LNCAP (cell line): ENCODE measurements around the gene MEGF6.

Experiments
- TF ChIP-seq, protein P1 (sequence below): fragments of 450-650 bp; IDR thresholded peaks from 2 replicates; pipeline ENCODE4 v1.5.1; 2017; ENCODE audit warnings: mild to moderate bottlenecking

Gene MEGF6, protein sequence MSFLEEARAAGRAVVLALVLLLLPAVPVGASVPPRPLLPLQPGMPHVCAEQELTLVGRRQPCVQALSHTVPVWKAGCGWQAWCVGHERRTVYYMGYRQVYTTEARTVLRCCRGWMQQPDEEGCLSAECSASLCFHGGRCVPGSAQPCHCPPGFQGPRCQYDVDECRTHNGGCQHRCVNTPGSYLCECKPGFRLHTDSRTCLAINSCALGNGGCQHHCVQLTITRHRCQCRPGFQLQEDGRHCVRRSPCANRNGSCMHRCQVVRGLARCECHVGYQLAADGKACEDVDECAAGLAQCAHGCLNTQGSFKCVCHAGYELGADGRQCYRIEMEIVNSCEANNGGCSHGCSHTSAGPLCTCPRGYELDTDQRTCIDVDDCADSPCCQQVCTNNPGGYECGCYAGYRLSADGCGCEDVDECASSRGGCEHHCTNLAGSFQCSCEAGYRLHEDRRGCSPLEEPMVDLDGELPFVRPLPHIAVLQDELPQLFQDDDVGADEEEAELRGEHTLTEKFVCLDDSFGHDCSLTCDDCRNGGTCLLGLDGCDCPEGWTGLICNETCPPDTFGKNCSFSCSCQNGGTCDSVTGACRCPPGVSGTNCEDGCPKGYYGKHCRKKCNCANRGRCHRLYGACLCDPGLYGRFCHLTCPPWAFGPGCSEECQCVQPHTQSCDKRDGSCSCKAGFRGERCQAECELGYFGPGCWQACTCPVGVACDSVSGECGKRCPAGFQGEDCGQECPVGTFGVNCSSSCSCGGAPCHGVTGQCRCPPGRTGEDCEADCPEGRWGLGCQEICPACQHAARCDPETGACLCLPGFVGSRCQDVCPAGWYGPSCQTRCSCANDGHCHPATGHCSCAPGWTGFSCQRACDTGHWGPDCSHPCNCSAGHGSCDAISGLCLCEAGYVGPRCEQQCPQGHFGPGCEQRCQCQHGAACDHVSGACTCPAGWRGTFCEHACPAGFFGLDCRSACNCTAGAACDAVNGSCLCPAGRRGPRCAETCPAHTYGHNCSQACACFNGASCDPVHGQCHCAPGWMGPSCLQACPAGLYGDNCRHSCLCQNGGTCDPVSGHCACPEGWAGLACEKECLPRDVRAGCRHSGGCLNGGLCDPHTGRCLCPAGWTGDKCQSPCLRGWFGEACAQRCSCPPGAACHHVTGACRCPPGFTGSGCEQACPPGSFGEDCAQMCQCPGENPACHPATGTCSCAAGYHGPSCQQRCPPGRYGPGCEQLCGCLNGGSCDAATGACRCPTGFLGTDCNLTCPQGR (N-terminal part only)

DNA sequence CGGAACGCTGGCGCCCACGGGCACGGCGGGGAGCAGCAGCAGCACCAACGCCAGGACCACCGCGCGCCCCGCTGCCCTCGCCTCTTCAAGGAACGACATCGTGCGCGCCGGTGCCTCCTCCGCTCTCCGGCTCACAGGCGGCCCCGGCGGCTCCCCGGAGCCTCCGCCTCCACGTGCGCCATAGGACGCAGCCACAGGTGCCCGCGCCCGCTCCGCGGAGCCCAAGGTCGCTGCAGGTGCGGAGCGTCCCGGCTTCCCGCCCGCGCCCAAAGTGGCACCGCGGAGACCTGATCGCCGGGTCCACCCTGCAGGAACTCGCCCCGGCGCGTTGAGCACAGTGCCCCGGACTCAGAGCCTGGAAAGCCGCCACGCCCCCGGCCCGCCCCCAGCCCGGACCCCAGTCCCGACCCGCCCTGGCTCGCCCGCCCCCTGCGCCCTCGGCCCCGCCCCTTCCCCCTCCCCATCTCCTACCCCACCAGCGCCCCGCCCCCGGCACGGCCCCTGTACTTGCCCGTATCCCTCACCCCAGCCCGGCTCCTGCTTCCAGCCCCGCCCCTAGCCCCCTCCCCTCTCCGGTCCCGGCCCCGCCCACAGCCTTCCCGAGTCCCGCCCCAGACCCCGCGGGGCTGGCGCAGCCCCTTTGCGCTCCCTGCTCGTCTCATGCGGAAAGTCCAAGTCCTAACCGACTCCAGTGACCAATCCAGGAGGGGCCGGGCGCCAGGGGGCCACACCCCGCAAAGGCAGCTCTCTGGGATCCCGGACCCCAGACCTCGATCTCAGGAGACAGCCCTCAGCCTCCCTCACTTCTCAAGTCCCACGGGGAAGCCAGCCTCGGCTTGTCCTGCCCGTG, at the start of gene MEGF6:
Gene MEGF6, minus strand, starts transcription at position 339 of the 850 bp plus-strand sequence. Its CDS starts 240 bp downstream, at position 99.
- TF ChIP-seq, protein P1, sequence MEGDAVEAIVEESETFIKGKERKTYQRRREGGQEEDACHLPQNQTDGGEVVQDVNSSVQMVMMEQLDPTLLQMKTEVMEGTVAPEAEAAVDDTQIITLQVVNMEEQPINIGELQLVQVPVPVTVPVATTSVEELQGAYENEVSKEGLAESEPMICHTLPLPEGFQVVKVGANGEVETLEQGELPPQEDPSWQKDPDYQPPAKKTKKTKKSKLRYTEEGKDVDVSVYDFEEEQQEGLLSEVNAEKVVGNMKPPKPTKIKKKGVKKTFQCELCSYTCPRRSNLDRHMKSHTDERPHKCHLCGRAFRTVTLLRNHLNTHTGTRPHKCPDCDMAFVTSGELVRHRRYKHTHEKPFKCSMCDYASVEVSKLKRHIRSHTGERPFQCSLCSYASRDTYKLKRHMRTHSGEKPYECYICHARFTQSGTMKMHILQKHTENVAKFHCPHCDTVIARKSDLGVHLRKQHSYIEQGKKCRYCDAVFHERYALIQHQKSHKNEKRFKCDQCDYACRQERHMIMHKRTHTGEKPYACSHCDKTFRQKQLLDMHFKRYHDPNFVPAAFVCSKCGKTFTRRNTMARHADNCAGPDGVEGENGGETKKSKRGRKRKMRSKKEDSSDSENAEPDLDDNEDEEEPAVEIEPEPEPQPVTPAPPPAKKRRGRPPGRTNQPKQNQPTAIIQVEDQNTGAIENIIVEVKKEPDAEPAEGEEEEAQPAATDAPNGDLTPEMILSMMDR = no peak

DNA sequence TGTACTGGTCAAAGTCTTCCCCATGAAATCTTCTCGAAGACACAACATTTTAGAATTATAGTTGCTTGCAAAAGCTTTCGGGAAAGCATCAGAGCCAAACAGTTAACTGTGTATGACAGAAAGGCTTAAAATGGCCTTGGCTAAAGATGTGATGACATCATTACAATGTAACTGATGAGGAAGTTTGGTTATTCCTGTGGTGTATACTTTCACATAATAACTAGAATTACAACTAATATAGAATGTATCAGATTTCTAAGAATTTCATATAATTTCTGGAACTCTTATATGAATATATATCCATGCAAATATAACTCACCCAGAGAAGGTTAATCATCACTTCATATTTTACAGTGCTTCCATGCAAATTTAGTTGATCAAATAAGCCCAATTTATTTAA, 49.4 kb upstream of the MEGF6 start:
- TF ChIP-seq, protein P1 = no peak

DNA sequence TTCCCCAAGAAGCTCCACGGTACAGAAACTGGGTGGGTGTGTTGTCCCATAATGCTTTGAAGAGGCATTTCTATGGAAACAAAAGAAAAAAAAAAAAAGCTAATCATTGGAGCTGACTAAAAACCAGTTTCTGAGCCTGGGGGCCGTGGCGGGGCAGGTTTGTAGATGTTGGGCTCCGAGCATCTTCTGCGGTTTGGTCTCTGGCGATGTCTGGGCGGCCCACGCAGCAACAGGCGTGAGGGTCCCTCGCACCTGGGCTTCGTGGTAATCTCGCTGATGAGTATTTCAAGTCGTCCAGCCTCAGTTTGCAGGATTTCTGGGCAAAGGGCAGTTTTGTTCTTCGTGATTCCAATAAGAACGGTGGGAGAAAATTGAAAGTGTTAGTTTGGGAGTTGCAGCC, 47.8 kb upstream of the MEGF6 start:
- TF ChIP-seq, protein P1 = no peak

DNA sequence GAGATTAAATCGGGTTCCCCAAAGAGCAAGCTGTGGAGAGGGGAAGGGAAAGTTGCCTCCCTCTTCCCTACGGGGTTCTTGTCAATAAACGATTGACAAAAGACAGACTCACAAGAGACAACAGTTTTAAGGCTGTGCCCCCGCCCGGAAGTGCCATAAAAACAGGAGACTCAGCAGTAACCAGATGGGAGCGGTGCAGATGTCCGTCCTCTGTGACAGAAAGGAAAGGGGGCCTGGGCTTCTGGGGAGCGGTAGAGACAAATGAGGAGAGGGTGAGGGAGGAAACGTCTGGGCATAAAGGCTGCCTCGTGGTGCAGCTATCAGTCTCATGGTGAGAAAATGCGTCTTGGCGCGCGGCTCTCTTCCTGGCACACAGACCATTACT, 46.9 kb upstream of the MEGF6 start:
- TF ChIP-seq, protein P1 = no peak

DNA sequence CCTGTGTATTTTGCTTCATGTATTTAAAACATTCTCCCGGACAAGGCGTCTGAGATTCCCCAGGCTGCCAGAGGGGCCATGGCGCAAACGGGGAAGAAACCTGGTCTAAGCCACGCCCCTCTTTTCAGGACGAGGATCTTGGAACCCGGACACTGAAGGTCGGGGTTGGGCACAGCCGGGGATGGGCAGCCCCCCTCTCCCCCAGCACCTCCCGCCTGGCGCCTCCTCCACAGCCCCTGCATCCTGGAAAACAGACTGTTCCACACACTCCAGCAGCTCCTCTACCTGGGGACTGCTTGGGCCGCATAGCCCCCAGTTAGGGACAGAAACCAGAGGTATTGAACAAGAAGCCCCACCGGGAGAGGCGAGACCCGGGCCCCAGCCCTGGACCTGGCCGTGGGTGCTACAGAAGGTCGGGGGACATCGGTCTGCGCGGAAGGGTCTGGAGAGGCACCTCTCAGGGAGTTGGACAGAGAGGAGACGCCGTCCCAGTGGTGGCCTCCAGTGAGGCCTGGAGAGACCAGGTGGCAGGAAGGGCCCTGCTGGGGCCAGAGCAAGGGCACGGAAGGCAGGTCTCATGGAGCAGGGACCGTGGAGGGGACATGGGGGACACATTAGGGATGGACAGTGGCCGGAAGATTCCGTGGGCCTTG, 46.4 kb upstream of the MEGF6 start:
- TF ChIP-seq, protein P1 = no peak

DNA sequence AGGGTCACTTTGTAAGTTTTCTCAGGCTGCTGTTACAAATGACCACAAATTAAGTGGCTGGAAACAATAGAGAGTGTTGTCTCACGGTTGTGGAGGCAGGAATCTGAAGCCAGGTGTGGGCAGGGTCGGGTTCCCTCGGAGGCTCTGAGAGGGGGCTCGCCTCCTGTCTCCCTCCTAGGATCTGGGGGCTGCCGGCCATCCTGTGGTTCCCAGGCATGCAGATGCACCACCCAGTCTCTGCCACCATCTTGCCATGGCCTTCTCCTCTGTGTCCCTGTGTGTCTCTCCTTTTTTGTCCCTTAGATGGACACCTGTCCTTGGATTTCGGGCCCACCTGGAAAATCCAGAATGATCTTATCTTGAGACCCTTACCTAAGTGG, 45.8 kb upstream of the MEGF6 start:
- TF ChIP-seq, protein P1 = no peak
